Neuronal stem cell (in vitro differentiated cells): ENCODE data around the gene NPFFR2.
"Not testable (repeated sequence)": the region's sequence is repeated elsewhere in the genome, so short reads cannot be mapped to it uniquely, and the experiment has no call there.

Source experiments
- DNase-seq: peaks from one replicate; pipeline ENCODE4 v3.0.0-alpha.2; 2013; ENCODE audit warnings: low spot score
- H2AFZ ChIP-seq: one replicate; pipeline ENCODE4 v1.6.1; 2013; ENCODE audit warnings: mild to moderate bottlenecking, low read length, inconsistent platforms
- H2AK5ac ChIP-seq: 2 replicates; pipeline ENCODE4 v1.6.1; 2013; ENCODE audit warnings: low read depth, mild to moderate bottlenecking, inconsistent platforms, low read length, moderate library complexity, mixed read lengths
- H2BK120ac ChIP-seq: 2 replicates; pipeline ENCODE4 v1.6.1; 2013; ENCODE audit warnings: low read depth, mild to moderate bottlenecking, inconsistent platforms, low read length, moderate library complexity, mixed read lengths
- H2BK12ac ChIP-seq: one replicate; pipeline ENCODE4 v1.6.1; 2013; ENCODE audit warnings: low read length, inconsistent platforms
- H2BK15ac ChIP-seq: 2 replicates; pipeline ENCODE4 v1.6.1; 2013; ENCODE audit warnings: mild to moderate bottlenecking, low read length, inconsistent platforms, mixed read lengths
- H2BK5ac ChIP-seq: one replicate; pipeline ENCODE4 v1.6.1; 2013; ENCODE audit warnings: inconsistent platforms, mild to moderate bottlenecking, low read length, moderate library complexity
- H3K14ac ChIP-seq: one replicate; pipeline ENCODE4 v1.6.1; 2013; ENCODE audit warnings: low read length, inconsistent platforms
- H3K18ac ChIP-seq: 2 replicates; pipeline ENCODE4 v1.6.1; 2013; ENCODE audit warnings: low read length, inconsistent platforms
- H3K23ac ChIP-seq: 2 replicates; pipeline ENCODE4 v1.6.1; 2013; ENCODE audit warnings: low read depth, mild to moderate bottlenecking, mixed read lengths, low read length, inconsistent platforms; ENCODE audit not compliant: poor library complexity
- H3K27ac ChIP-seq: replicated peaks from 3 replicates; pipeline ENCODE4 v1.5.1; 2013; ENCODE audit warnings: low read length, inconsistent platforms
- H3K27me3 ChIP-seq, 3 experiments: 2 replicates each; pipeline ENCODE4 v1.6.1; 2013; ENCODE audit warnings: low read length in 3 of 3, mild to moderate bottlenecking in 2 of 3, inconsistent platforms in 1 of 3, low read depth in 1 of 3, mixed read lengths in 1 of 3, moderate library complexity in 1 of 3; ENCODE audit not compliant: control insufficient read depth in 3 of 3, insufficient read depth in 3 of 3
- H3K36me3 ChIP-seq, 2 donors: replicated peaks in 1 of 2; 2 replicates each; pipeline ENCODE4 v1.6.1; 2013; ENCODE audit warnings: low read length in 2 of 2; ENCODE audit not compliant: control insufficient read depth in 2 of 2, insufficient read depth in 2 of 2
- H3K4ac ChIP-seq: 2 replicates; pipeline ENCODE4 v1.6.1; 2013; ENCODE audit warnings: inconsistent platforms, mild to moderate bottlenecking, low read length, moderate library complexity
- H3K4me1 ChIP-seq, 2 donors: 1 replicate in 1 of 2; 2 replicates in 1 of 2; pipeline ENCODE4 v1.6.1; 2013; ENCODE audit warnings: low read length in 2 of 2, low read depth in 1 of 2; ENCODE audit not compliant: control insufficient read depth in 2 of 2, insufficient read depth in 1 of 2
- H3K4me2 ChIP-seq: one replicate; pipeline ENCODE4 v1.6.1; 2013; ENCODE audit warnings: mild to moderate bottlenecking, low read length, inconsistent platforms; ENCODE audit not compliant: insufficient read depth, poor library complexity, severe bottlenecking
- H3K4me3 ChIP-seq, 2 donors: 2 replicates each; pipeline ENCODE4 v1.5.1; 2013; ENCODE audit warnings: low read length in 2 of 2, mild to moderate bottlenecking in 2 of 2, inconsistent platforms in 1 of 2, moderate library complexity in 1 of 2
- H3K79me1 ChIP-seq: one replicate; pipeline ENCODE4 v1.6.1; 2013; ENCODE audit warnings: low read depth, mild to moderate bottlenecking, inconsistent platforms, low read length, moderate library complexity
- H3K9ac ChIP-seq: one replicate; pipeline ENCODE4 v1.6.1; 2013; ENCODE audit warnings: mild to moderate bottlenecking, low read depth, low read length, inconsistent platforms; ENCODE audit not compliant: poor library complexity
- H3K9me3 ChIP-seq, 2 donors: replicated peaks in 1 of 2; 2 replicates each; pipeline versions ENCODE3 to v1.6.1; 2013; ENCODE audit warnings: low read length in 2 of 2, mild to moderate bottlenecking in 2 of 2, inconsistent platforms in 1 of 2, low read depth in 1 of 2, mixed read lengths in 1 of 2, moderate library complexity in 1 of 2; ENCODE audit not compliant: control insufficient read depth in 2 of 2, insufficient read depth in 1 of 2
- H4K8ac ChIP-seq: one replicate; pipeline ENCODE4 v1.6.1; 2013; ENCODE audit warnings: low read depth, mild to moderate bottlenecking, inconsistent platforms, low read length, moderate library complexity
- H4K91ac ChIP-seq: one replicate; pipeline ENCODE4 v1.6.1; 2013; ENCODE audit warnings: low read length, low read depth, mild to moderate bottlenecking, inconsistent platforms; ENCODE audit not compliant: poor library complexity
- WGBS, 2 donors: extraction: QIAGEN DNeasy Blood & Tissue Kit; methylation state at CpG; one replicate each; pipeline ENCODE4 v1.1.7; 2013; ENCODE audit warnings: missing lambda C conversion rate in 2 of 2, mixed read lengths in 1 of 2; ENCODE audit not compliant: insufficient read length in 2 of 2, insufficient replicate concordance in 1 of 2; ENCODE audit errors: extremely low coverage in 2 of 2; 5-methylcytosine and 5-hydroxymethylcytosine counted together

NPFFR2 gene

GRCh38 chr4:72139997-72140396 is 108.2 kb downstream of the NPFFR2 start:
- not testable (repeated sequence) for H2AK5ac ChIP-seq, H2BK5ac ChIP-seq, H3K23ac ChIP-seq, H3K4ac ChIP-seq, H3K18ac ChIP-seq, H3K9ac ChIP-seq, H3K27ac ChIP-seq, H2BK120ac ChIP-seq, H4K91ac ChIP-seq, H4K8ac ChIP-seq, H2BK12ac ChIP-seq, H3K4me1 ChIP-seq, H3K4me3 ChIP-seq, H2AFZ ChIP-seq, H3K36me3 ChIP-seq, H3K27me3 ChIP-seq, DNase-seq, H3K14ac ChIP-seq, H3K79me1 ChIP-seq, H3K9me3 ChIP-seq, H3K4me2 ChIP-seq, H2BK15ac ChIP-seq
- no CpG with 5 or more reads among the region's 2 CpGs for WGBS, 2 donors

GRCh38 chr4:72144241-72144640 is 112.4 kb downstream of the NPFFR2 start:
- Histone ChIP-seq H2AK5ac (no peak overlapping the region), H4K8ac (no peak overlapping the region), H3K18ac (no peak overlapping the region), H2BK5ac (no peak overlapping the region), H3K9me3 (no peaks in the 10 kb centered on the region), H3K4me1 (no peaks in the 10 kb centered on the region), H2BK12ac (no peak overlapping the region), H3K4ac (no peak overlapping the region), H3K9ac (no peak overlapping the region), H2BK15ac (no peak overlapping the region), H3K79me1 (no peaks in the 10 kb centered on the region), H2AFZ (no peak overlapping the region), H3K27me3 (no peaks in the 10 kb centered on the region), H3K4me3 (no peak overlapping the region), H3K4me2 (no peak overlapping the region), H2BK120ac (no peak overlapping the region), H3K36me3 (no peaks in the 10 kb centered on the region), H3K27ac (no peak overlapping the region), H4K91ac (no peak overlapping the region), H3K14ac (no peak overlapping the region), H3K23ac (no peak overlapping the region)
- WGBS, 2 donors = no CpG with 5 or more reads among the region's 2 CpGs
- no peak for DNase-seq

GRCh38 chr4:72152731-72153130 is 120.9 kb downstream of the NPFFR2 start:
- H3K9me3 ChIP-seq = no peaks in the 10 kb centered on the region
- H3K36me3 ChIP-seq = no peaks in the 10 kb centered on the region
- no peaks in the 10 kb centered on the region for H3K4me1 ChIP-seq
- no peak overlapping the region for H3K18ac ChIP-seq
- H3K79me1 ChIP-seq = no peaks in the 10 kb centered on the region
- no peak overlapping the region for H2AK5ac ChIP-seq
- no peak overlapping the region for H3K9ac ChIP-seq
- H2AFZ ChIP-seq = no peak overlapping the region
- no peak overlapping the region for H3K4ac ChIP-seq
- no peak for DNase-seq
- no peak overlapping the region for H3K27ac ChIP-seq
- H2BK5ac ChIP-seq = no peak overlapping the region
- no peak overlapping the region for H4K91ac ChIP-seq
- no peak overlapping the region for H3K23ac ChIP-seq
- no peak overlapping the region for H3K4me3 ChIP-seq
- H3K4me2 ChIP-seq = no peak overlapping the region
- no peak overlapping the region for H3K14ac ChIP-seq
- H3K27me3 ChIP-seq = no peaks in the 10 kb centered on the region
- no peak overlapping the region for H2BK12ac ChIP-seq
- H2BK15ac ChIP-seq = no peak overlapping the region
- H4K8ac ChIP-seq = no peak overlapping the region
- no peak overlapping the region for H2BK120ac ChIP-seq

- DNase-seq, H2AK5ac ChIP-seq, H2BK120ac ChIP-seq, H3K23ac ChIP-seq, H3K27ac ChIP-seq, H3K4me1 ChIP-seq, H3K14ac ChIP-seq, H4K8ac ChIP-seq, H3K27me3 ChIP-seq, H2BK15ac ChIP-seq, H3K9me3 ChIP-seq, H3K18ac ChIP-seq, H2AFZ ChIP-seq, H3K4ac ChIP-seq, H3K79me1 ChIP-seq, H3K9ac ChIP-seq, H3K36me3 ChIP-seq, H2BK5ac ChIP-seq, H3K4me2 ChIP-seq, H4K91ac ChIP-seq, H3K4me3 ChIP-seq, H2BK12ac ChIP-seq: not testable (repeated sequence)
- no CpG with 5 or more reads among the region's 8 CpGs for WGBS, 2 donors
Observed at GRCh38 chr4:72153634-72154033, 121.8 kb downstream of the NPFFR2 start.
